ENCODE results near the gene DSCAML1.

Gene DSCAML1

GRCh38 chr11:117805045-117805444 is 8.0 kb upstream of the DSCAML1 start:
- H3K36me3 ChIP-seq (ENCODE audit: control insufficient read depth, insufficient read depth, low read length): no peaks in the 10 kb centered on the region
- no peak overlapping the region for H3K9ac ChIP-seq (ENCODE audit: low read depth, low read length)
- H3K4me3 ChIP-seq (ENCODE audit: low read depth, low read length): no peak overlapping the region
- no peaks in the 10 kb centered on the region for H3K4me1 ChIP-seq (ENCODE audit: control insufficient read depth, insufficient read depth, low read length)
- 0 out of 2 replicates have a peak, but pooled peaks cover under 1% of the 10 kb centered on the region for H3K27me3 ChIP-seq (ENCODE audit: control insufficient read depth, insufficient read depth, low read length)
- no peaks in the 10 kb centered on the region for H3K9me3 ChIP-seq (ENCODE audit: control insufficient read depth, insufficient read depth, low read length)
- no peak overlapping the region for H3K27ac ChIP-seq (ENCODE audit: low read depth, low read length)

DNA sequence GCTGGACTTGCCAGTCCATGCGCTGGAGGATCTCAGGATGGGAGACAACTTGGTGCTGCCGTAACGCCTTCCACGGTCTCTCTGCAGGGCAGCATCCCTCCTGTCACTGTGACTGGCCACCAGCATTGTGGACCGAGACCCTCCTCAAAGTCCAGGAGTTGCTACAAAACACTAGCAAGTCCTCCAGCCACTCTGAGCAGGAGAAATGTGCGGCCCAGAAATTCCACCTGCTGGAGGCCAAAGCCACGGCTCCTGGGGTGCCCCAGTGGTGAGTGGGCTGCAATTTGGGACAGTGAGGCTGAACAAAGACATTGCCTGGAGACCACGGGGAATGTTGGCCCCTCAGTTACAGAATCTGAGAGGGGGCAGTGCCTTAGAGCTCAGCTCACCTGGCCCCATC is 6.9 kb upstream of the DSCAML1 start:
- Histone ChIP-seq H3K9me3 (ENCODE audit: control insufficient read depth, insufficient read depth, low read length) (no peaks in the 10 kb centered on the region), H3K27me3 (ENCODE audit: control insufficient read depth, insufficient read depth, low read length) (peaks cover 12% of the 10 kb centered on the region), H3K4me1 (ENCODE audit: control insufficient read depth, insufficient read depth, low read length) (no peaks in the 10 kb centered on the region), H3K36me3 (ENCODE audit: control insufficient read depth, insufficient read depth, low read length) (no peaks in the 10 kb centered on the region), H3K27ac (ENCODE audit: low read depth, low read length) (no peak overlapping the region), H3K9ac (ENCODE audit: low read depth, low read length) (no peak overlapping the region), H3K4me3 (ENCODE audit: low read depth, low read length) (no peak overlapping the region)

GRCh38 chr11:117799634-117800033 is 2.6 kb upstream of the DSCAML1 start:
- Histone ChIP-seq H3K9ac (ENCODE audit: low read depth, low read length) (no peak overlapping the region), H3K4me1 (ENCODE audit: control insufficient read depth, insufficient read depth, low read length) (peaks cover 13% of the 10 kb centered on the region), H3K36me3 (ENCODE audit: control insufficient read depth, insufficient read depth, low read length) (no peaks in the 10 kb centered on the region), H3K4me3 (ENCODE audit: low read depth, low read length) (no peak overlapping the region), H3K27ac (ENCODE audit: low read depth, low read length) (no peak overlapping the region), H3K9me3 (ENCODE audit: control insufficient read depth, insufficient read depth, low read length) (no peaks in the 10 kb centered on the region), H3K27me3 (ENCODE audit: control insufficient read depth, insufficient read depth, low read length) (peaks cover 55% of the 10 kb centered on the region)

DNA sequence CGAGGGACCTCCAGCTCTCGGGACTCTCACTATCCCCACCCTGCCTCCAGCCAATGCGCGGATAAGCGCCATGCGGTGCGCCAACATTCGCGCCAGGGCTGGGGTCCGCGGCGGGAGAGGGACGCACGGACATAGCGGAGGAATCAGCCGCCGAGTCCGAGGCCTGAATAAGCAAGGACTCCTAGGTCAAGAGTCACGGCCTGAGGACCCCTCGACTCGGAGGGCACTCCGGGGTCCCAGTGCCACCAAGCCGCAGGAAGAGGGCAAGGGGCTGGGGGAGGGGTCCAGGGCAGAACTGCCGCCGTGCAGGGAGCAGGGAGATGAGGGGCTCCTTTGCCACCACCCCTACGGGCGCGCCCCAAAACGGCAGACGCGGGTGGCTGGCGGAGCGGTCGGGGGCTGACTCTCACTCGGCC is 552 bp downstream of the DSCAML1 start:
- Histone ChIP-seq H3K27me3 (ENCODE audit: control insufficient read depth, insufficient read depth, low read length) (peaks cover 75% of the 10 kb centered on the region), H3K36me3 (ENCODE audit: control insufficient read depth, insufficient read depth, low read length) (no peaks in the 10 kb centered on the region), H3K9ac (ENCODE audit: low read depth, low read length) (no peak overlapping the region), H3K4me3 (ENCODE audit: low read depth, low read length) (peak overlapping the region; percentile 63), H3K27ac (ENCODE audit: low read depth, low read length) (no peak overlapping the region), H3K9me3 (ENCODE audit: control insufficient read depth, insufficient read depth, low read length) (no peaks in the 10 kb centered on the region), H3K4me1 (ENCODE audit: control insufficient read depth, insufficient read depth, low read length) (peaks cover 13% of the 10 kb centered on the region)

DNA sequence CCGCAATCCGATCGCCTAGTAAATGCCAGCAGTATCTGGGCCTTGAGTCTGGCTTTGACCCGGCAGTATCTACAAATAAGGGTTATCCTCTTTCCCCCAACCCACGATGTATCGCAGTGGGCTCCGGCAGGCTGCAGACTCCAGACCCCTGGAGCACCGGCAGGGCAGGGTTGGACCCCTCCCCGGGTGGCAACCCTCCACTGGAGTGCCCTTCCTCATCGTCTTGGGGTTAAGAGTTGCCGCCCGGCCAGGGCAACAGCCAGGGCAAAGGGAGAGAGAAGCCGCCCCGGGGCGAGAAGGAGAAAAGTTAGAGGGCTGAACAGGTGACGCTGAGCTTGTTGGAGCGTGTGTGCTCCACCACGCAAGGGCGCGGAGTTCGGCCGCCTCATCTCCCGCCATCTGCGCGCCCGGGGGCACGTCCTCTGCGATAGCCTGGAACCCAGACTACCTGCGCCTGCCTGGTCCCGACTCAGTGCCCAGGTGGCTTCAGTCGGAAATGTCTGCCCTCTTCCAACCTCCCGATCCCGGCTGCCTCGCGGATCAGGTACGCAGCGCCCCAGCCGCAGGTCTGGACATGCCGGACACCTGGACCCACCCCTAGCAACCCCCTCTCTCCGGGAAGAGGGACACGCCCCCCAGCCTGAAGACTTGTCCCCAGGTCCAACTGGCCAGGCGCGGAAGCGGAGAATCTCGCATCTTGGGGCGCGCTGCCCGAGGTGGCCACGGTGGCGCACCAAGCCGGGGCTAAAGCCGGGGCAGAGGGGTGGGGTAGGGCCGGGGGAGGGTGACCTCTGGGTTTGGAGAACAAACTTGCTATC is 1.2 kb downstream of the DSCAML1 start:
- no peak overlapping the region for H3K27ac ChIP-seq (ENCODE audit: low read depth, low read length)
- peaks cover 75% of the 10 kb centered on the region for H3K27me3 ChIP-seq (ENCODE audit: control insufficient read depth, insufficient read depth, low read length)
- peaks cover 13% of the 10 kb centered on the region for H3K4me1 ChIP-seq (ENCODE audit: control insufficient read depth, insufficient read depth, low read length)
- no peaks in the 10 kb centered on the region for H3K9me3 ChIP-seq (ENCODE audit: control insufficient read depth, insufficient read depth, low read length)
- H3K4me3 ChIP-seq (ENCODE audit: low read depth, low read length): peak overlapping the region; percentile 63
- H3K36me3 ChIP-seq (ENCODE audit: control insufficient read depth, insufficient read depth, low read length): no peaks in the 10 kb centered on the region
- no peak overlapping the region for H3K9ac ChIP-seq (ENCODE audit: low read depth, low read length)

GRCh38 chr11:117794772-117795629 is 2.0 kb downstream of the DSCAML1 start:
- Histone ChIP-seq H3K27me3 (ENCODE audit: control insufficient read depth, insufficient read depth, low read length) (peaks cover 74% of the 10 kb centered on the region), H3K9ac (ENCODE audit: low read depth, low read length) (no peak overlapping the region), H3K36me3 (ENCODE audit: control insufficient read depth, insufficient read depth, low read length) (no peaks in the 10 kb centered on the region), H3K27ac (ENCODE audit: low read depth, low read length) (no peak overlapping the region), H3K4me3 (ENCODE audit: low read depth, low read length) (peak overlapping the region; percentile 63), H3K4me1 (ENCODE audit: control insufficient read depth, insufficient read depth, low read length) (peaks cover 13% of the 10 kb centered on the region), H3K9me3 (ENCODE audit: control insufficient read depth, insufficient read depth, low read length) (no peaks in the 10 kb centered on the region)

GRCh38 chr11:117794135-117794534 is 2.9 kb downstream of the DSCAML1 start:
- Histone ChIP-seq H3K27ac (ENCODE audit: low read depth, low read length) (no peak overlapping the region), H3K9ac (ENCODE audit: low read depth, low read length) (no peak overlapping the region), H3K4me3 (ENCODE audit: low read depth, low read length) (no peak overlapping the region), H3K4me1 (ENCODE audit: control insufficient read depth, insufficient read depth, low read length) (peaks cover 13% of the 10 kb centered on the region), H3K9me3 (ENCODE audit: control insufficient read depth, insufficient read depth, low read length) (no peaks in the 10 kb centered on the region), H3K27me3 (ENCODE audit: control insufficient read depth, insufficient read depth, low read length) (peaks cover 65% of the 10 kb centered on the region), H3K36me3 (ENCODE audit: control insufficient read depth, insufficient read depth, low read length) (no peaks in the 10 kb centered on the region)

DNA sequence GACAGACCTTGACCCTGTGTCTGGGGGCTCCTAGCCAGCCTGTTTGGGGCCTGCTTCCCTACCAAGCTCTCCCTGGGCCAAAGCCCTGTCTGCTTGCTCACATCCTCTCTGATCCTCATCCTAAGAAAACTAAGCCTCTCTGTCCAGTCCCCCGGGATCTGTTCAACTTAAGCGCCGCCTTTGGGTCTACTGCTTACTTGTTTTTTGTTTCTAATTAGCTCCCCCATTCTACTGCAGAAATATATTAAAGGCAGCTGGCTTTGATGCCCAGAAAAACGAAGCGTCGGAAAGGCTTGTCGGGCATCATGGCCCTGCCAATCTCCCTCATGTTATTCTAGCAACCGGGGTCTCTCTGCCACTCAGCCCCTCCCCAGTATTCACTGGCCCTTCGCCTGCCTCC is 3.4 kb downstream of the DSCAML1 start:
- Histone ChIP-seq H3K36me3 (ENCODE audit: control insufficient read depth, insufficient read depth, low read length) (no peaks in the 10 kb centered on the region), H3K4me1 (ENCODE audit: control insufficient read depth, insufficient read depth, low read length) (peaks cover 13% of the 10 kb centered on the region), H3K27ac (ENCODE audit: low read depth, low read length) (no peak overlapping the region), H3K27me3 (ENCODE audit: control insufficient read depth, insufficient read depth, low read length) (peaks cover 60% of the 10 kb centered on the region), H3K9ac (ENCODE audit: low read depth, low read length) (no peak overlapping the region), H3K9me3 (ENCODE audit: control insufficient read depth, insufficient read depth, low read length) (no peaks in the 10 kb centered on the region), H3K4me3 (ENCODE audit: low read depth, low read length) (no peak overlapping the region)

GRCh38 chr11:117792992-117793391 is 4.0 kb downstream of the DSCAML1 start:
- Histone ChIP-seq H3K36me3 (ENCODE audit: control insufficient read depth, insufficient read depth, low read length) (no peaks in the 10 kb centered on the region), H3K9me3 (ENCODE audit: control insufficient read depth, insufficient read depth, low read length) (no peaks in the 10 kb centered on the region), H3K4me3 (ENCODE audit: low read depth, low read length) (no peak overlapping the region), H3K4me1 (ENCODE audit: control insufficient read depth, insufficient read depth, low read length) (peaks cover 13% of the 10 kb centered on the region), H3K27me3 (ENCODE audit: control insufficient read depth, insufficient read depth, low read length) (peaks cover 55% of the 10 kb centered on the region), H3K9ac (ENCODE audit: low read depth, low read length) (no peak overlapping the region), H3K27ac (ENCODE audit: low read depth, low read length) (no peak overlapping the region)

DNA sequence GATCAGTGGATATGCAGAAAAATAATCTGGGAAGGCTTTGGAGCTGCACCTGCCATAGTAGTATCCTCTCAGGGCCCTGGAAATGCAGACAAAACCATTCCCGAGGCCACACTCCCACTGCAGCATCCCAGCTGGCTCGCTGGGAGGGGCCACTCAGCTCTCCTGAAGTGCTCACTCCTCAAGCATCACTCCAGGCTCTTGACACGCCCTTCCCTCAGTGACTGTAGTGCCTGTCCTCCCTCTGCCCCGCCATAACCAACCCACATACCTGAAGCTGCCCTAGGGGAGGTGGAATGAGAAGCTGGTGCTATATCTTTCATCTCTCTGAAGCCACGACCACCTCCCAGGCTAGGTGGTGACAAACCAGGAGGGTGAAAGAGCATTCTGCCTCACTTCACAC is 4.8 kb downstream of the DSCAML1 start:
- H3K27me3 ChIP-seq (ENCODE audit: control insufficient read depth, insufficient read depth, low read length): peaks cover 49% of the 10 kb centered on the region
- H3K27ac ChIP-seq (ENCODE audit: low read depth, low read length): no peak overlapping the region
- H3K4me1 ChIP-seq (ENCODE audit: control insufficient read depth, insufficient read depth, low read length): peaks cover 13% of the 10 kb centered on the region
- no peaks in the 10 kb centered on the region for H3K36me3 ChIP-seq (ENCODE audit: control insufficient read depth, insufficient read depth, low read length)
- no peaks in the 10 kb centered on the region for H3K9me3 ChIP-seq (ENCODE audit: control insufficient read depth, insufficient read depth, low read length)
- H3K9ac ChIP-seq (ENCODE audit: low read depth, low read length): no peak overlapping the region
- H3K4me3 ChIP-seq (ENCODE audit: low read depth, low read length): no peak overlapping the region

GRCh38 chr11:117790279-117790678 is 6.7 kb downstream of the DSCAML1 start:
- no peaks in the 10 kb centered on the region for H3K36me3 ChIP-seq (ENCODE audit: control insufficient read depth, insufficient read depth, low read length)
- H3K27me3 ChIP-seq (ENCODE audit: control insufficient read depth, insufficient read depth, low read length): peaks cover 30% of the 10 kb centered on the region
- H3K27ac ChIP-seq (ENCODE audit: low read depth, low read length): no peak overlapping the region
- no peaks in the 10 kb centered on the region for H3K9me3 ChIP-seq (ENCODE audit: control insufficient read depth, insufficient read depth, low read length)
- peaks cover 5% of the 10 kb centered on the region; the same call in 1 of the 2 replicates for H3K4me1 ChIP-seq (ENCODE audit: control insufficient read depth, insufficient read depth, low read length)
- no peak overlapping the region for H3K4me3 ChIP-seq (ENCODE audit: low read depth, low read length)
- no peak overlapping the region for H3K9ac ChIP-seq (ENCODE audit: low read depth, low read length)

Measured in HUES48 (cell line).